ENCODE measurements around the gene HOXC10. TPM values are rescaled to one million over a fixed set of nuclear protein-coding genes. Genes with fewer than 3 reads are reported as not detected.

The HOXC10 gene
- total RNA-seq, 2 donors from 2014 or later, result 0.51 to 7.2 TPM

DNA sequence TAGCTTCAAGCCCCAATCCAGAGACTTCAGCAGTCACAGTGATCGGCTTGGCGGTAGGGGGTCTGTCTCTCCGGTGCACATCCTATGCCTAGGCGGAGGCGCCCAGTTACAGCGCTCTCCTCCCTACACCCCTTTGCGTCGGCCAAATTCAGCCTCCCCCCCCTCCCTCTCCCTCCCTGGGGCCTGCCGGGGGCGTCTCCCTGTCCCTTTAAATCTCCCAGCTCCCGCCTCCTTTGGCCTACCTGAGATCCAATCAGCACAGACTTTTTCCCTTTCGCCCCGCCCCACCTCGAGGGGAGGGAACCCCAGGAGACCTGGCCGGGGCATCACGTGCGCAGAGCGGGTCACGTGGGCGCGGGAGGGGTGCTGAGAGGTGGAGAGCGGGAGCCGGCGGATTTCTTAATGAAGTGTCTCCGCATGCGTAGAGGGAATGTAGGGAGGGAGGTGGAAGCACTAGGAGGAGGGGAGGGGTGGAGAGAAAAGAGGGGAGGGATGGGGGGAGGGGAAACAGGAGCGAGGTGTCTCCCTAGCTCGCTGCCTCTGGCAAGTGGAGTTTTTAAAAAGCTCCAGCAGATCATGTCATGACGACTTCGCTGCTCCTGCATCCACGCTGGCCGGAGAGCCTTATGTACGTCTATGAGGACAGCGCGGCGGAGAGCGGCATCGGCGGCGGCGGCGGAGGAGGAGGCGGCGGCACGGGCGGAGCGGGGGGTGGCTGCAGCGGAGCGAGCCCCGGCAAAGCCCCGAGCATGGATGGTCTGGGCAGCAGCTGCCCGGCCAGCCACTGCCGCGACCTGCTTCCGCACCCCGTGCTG lies 46.4 kb upstream of the HOXC10 start, which contains the start of gene HOXC13:
Gene HOXC13 (plus strand): TSS at position 506 of the 815 bp plus-strand sequence. CDS start 76 bp downstream, at position 582.
- 2% methylated on average over 50 of the region's 56 CpGs for WGBS
- no peak within 1 kb of the TSS for H3K4me3 ChIP-seq
- intact Hi-C loops (cut with DNase I), result no loop called here
- no peak within 1 kb of the TSS for H3K27ac ChIP-seq
- H3K4me1 ChIP-seq (replicated peaks), result no peaks in the 10 kb centered on the region
- TF ChIP-seq POLR2AphosphoS5 (IDR thresholded peaks at IDR 0.05) (peak; percentile 58), POLR2A (IDR thresholded peaks at IDR 0.05) (no peak)
- TF ChIP-seq, protein P1, sequence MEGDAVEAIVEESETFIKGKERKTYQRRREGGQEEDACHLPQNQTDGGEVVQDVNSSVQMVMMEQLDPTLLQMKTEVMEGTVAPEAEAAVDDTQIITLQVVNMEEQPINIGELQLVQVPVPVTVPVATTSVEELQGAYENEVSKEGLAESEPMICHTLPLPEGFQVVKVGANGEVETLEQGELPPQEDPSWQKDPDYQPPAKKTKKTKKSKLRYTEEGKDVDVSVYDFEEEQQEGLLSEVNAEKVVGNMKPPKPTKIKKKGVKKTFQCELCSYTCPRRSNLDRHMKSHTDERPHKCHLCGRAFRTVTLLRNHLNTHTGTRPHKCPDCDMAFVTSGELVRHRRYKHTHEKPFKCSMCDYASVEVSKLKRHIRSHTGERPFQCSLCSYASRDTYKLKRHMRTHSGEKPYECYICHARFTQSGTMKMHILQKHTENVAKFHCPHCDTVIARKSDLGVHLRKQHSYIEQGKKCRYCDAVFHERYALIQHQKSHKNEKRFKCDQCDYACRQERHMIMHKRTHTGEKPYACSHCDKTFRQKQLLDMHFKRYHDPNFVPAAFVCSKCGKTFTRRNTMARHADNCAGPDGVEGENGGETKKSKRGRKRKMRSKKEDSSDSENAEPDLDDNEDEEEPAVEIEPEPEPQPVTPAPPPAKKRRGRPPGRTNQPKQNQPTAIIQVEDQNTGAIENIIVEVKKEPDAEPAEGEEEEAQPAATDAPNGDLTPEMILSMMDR (IDR thresholded peaks at IDR 0.05), result no peak
- peaks cover 63% of the 10 kb centered on the region for H3K27me3 ChIP-seq (replicated peaks; ENCODE audit: insufficient read depth)
- no peaks in the 10 kb centered on the region for H3K9me3 ChIP-seq
- no peaks in the 10 kb centered on the region for H3K36me3 ChIP-seq
- peak; percentile 14 for DNase-seq (ENCODE audit: low spot score)

DNA sequence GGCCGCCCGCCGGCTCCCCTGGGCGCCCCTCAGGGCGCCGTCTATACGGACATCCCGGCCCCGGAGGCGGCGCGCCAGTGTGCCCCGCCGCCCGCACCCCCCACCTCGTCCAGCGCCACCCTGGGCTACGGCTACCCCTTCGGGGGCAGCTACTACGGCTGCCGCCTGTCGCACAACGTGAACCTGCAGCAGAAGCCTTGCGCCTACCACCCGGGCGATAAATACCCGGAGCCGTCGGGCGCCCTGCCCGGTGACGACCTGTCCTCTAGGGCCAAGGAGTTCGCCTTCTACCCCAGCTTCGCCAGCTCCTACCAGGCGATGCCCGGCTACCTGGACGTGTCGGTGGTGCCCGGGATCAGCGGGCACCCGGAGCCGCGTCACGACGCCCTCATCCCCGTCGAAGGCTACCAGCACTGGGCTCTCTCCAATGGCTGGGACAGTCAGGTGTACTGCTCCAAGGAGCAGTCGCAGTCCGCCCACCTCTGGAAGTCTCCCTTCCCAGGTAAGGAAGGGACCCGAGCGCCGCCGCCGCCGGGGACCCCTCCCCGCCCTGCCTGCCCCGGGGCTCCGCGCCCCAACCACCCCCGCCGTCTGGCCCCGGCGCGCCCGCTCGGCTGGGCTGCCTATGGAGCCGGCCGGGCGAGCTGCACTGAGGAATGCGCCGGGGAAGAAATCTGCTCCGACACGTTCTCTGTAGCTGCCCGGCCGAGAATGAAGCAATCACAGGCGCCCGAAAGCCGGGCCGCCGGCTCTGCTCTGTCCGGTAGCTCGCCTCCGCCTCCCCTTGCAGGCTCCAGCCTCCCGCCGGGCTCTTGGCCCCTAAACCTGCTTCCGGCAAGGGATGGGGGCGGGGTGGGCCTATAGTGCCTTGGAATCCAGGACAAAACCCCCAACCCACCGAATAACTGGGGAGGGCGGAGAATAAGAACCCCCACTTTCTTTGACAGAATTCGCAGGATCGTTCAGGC lies 45.5 kb upstream of the HOXC10 start:
- peaks cover 60% of the 10 kb centered on the region for H3K27me3 ChIP-seq (replicated peaks; ENCODE audit: insufficient read depth)
- no peak overlapping the region for H3K27ac ChIP-seq
- no peaks in the 10 kb centered on the region for H3K36me3 ChIP-seq
- intact Hi-C loops (cut with DNase I), result no loop called here
- WGBS, result 3% methylated on average over 39 of the region's 91 CpGs
- no peaks in the 10 kb centered on the region for H3K4me1 ChIP-seq (replicated peaks)
- H3K9me3 ChIP-seq, result no peaks in the 10 kb centered on the region
- no peak overlapping the region for H3K4me3 ChIP-seq
- DNase-seq (ENCODE audit: low spot score), result peak; percentile 38
- TF ChIP-seq POLR2A (IDR thresholded peaks at IDR 0.05) (no peak), POLR2AphosphoS5 (IDR thresholded peaks at IDR 0.05) (no peak)
- TF ChIP-seq, protein P1 (IDR thresholded peaks at IDR 0.05), result no peak

DNA sequence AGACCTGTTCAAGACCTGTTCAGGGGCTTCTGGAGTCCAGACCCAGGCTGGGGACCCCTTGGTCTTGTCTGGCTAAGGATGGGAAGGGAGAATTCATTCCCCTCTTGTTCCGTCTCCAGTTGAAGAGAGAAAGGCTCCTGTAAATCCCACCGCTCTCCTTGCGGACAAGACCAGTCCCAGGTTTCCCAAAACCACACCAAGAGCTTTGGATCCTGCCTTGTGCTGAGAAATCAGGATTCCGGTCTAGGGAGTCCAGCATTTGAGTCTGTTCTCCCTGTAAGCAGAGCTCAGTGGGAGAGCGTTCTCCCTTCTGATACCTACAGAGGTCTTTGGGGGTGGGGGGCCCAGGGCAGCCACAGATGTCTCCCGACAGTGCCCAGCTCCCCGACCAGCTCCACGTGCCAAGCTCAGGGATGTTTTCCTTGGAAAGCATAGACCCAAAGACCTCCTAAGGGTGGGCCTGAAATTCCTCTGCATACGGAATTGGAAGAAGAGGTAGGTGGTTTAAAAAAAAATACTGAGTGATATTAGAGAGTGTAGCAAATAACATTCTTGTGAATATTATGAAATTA lies 44.4 kb upstream of the HOXC10 start:
- Histone ChIP-seq H3K36me3 (no peaks in the 10 kb centered on the region), H3K27me3 (replicated peaks; ENCODE audit: insufficient read depth) (peaks cover 59% of the 10 kb centered on the region), H3K27ac (no peak overlapping the region), H3K9me3 (no peaks in the 10 kb centered on the region), H3K4me1 (replicated peaks) (no peaks in the 10 kb centered on the region), H3K4me3 (no peak overlapping the region)
- TF ChIP-seq POLR2AphosphoS5 (IDR thresholded peaks at IDR 0.05) (no peak), POLR2A (IDR thresholded peaks at IDR 0.05) (no peak)
- TF ChIP-seq, protein P1 (IDR thresholded peaks at IDR 0.05), result no peak
- WGBS, result 49% methylated on average over 9 of the region's 9 CpGs
- no peak for DNase-seq (ENCODE audit: low spot score)
- intact Hi-C loops (cut with DNase I), result no loop called here

DNA sequence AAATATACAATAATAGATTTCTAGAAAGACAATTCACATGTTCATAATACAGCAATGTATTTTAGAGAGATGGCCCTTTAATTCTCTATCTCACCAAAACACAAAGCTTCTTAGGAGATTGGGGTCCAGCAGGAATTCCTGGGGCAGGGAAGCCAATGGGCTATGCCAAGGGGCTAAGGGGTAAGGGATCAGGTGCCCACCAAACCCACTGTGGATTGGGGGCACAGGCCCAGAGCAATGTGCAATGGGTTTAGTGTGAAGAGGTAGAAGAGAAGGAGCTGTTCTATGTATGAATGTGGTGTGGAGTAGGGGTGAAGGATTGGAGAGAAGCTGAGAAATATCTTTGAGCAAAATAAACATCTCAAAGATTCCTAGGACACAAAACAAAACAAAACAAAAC lies 43.8 kb upstream of the HOXC10 start:
- DNase-seq (ENCODE audit: low spot score), result no peak
- peaks cover 56% of the 10 kb centered on the region for H3K27me3 ChIP-seq (replicated peaks; ENCODE audit: insufficient read depth)
- TF ChIP-seq POLR2A (IDR thresholded peaks at IDR 0.05), result no peak
- H3K4me3 ChIP-seq, result no peak overlapping the region
- H3K36me3 ChIP-seq, result no peaks in the 10 kb centered on the region
- intact Hi-C loops (cut with DNase I), result no loop called here
- H3K4me1 ChIP-seq (replicated peaks), result no peaks in the 10 kb centered on the region
- H3K27ac ChIP-seq, result no peak overlapping the region
- H3K9me3 ChIP-seq, result no peaks in the 10 kb centered on the region

DNA sequence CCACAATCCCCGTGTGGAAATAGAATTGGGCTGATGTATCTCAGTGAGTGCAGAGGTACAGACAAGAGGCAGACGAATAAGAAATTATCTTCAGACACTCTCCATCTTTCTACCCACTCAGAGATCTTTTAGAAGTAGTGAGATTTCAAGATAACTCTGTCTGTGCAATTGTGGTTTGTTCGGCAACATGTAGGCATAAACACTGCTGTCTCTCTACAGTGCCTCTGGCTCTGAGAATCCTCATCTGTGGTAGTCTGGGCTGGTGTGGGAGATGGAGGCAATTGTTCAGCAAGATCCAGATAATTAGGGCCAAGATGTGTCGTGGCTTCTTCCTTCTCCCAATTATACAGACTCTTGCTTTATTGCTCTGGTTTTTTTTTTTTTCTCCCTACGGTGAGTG lies 43.2 kb upstream of the HOXC10 start:
- Histone ChIP-seq H3K4me3 (no peak overlapping the region), H3K4me1 (replicated peaks) (no peaks in the 10 kb centered on the region), H3K27ac (no peak overlapping the region), H3K36me3 (no peaks in the 10 kb centered on the region), H3K9me3 (no peaks in the 10 kb centered on the region), H3K27me3 (replicated peaks; ENCODE audit: insufficient read depth) (peaks cover 53% of the 10 kb centered on the region)
- no peak for TF ChIP-seq POLR2AphosphoS5 (IDR thresholded peaks at IDR 0.05)
- DNase-seq (ENCODE audit: low spot score), result no peak
- WGBS, result 33% methylated on average over 5 of the region's 5 CpGs
- intact Hi-C loops (cut with DNase I), result no loop called here
